HG03095 (cell line): ENCODE measurements around the gene RWDD2A.
A peak's percentile ranks its signal among the peaks of the same experiment; 100 is the strongest.
"Not testable (repeated sequence)": the region's sequence is repeated elsewhere in the genome, so short reads cannot be mapped to it uniquely, and the experiment has no call there.

ENCODE experiments used
- ATAC-seq: cut with Tn5 transposase; IDR thresholded peaks from one replicate; pipeline ENCODE4 v1.9.1; 2021; ENCODE audit warnings: moderate library complexity; ENCODE audit not compliant: unreplicated experiment

Gene RWDD2A

GRCh38 chr6:83192871-83193746 is at the start of gene RWDD2A, which contains the start of gene PGM3:
TSS of gene RWDD2A (plus strand) at chr6:83193357. CDS start at chr6:83194452, 1,095 bp downstream.
TSS of gene PGM3 (minus strand) at chr6:83193265. CDS start at chr6:83191012, 2,253 bp downstream.
- peak; percentile 97 for ATAC-seq

- ATAC-seq = no peak
Observed at GRCh38 chr6:83151114-83151513, 42.0 kb upstream of the RWDD2A start.

GRCh38 chr6:83152913-83153312 is 40.2 kb upstream of the RWDD2A start:
- ATAC-seq = no peak

GRCh38 chr6:83153883-83154521 is 39.2 kb upstream of the RWDD2A start:
- ATAC-seq = no peak

GRCh38 chr6:83155794-83156193 is 37.4 kb upstream of the RWDD2A start:
- no peak for ATAC-seq

GRCh38 chr6:83160167-83160566 is 33.0 kb upstream of the RWDD2A start:
- no peak for ATAC-seq

- ATAC-seq = no peak
Observed at GRCh38 chr6:83167726-83168278, 25.4 kb upstream of the RWDD2A start.

- ATAC-seq = no peak
Observed at GRCh38 chr6:83168556-83168955, 24.6 kb upstream of the RWDD2A start.

- ATAC-seq = no peak
Observed at GRCh38 chr6:83169106-83169505, 24.1 kb upstream of the RWDD2A start.

GRCh38 chr6:83169511-83169910 is 23.6 kb upstream of the RWDD2A start:
- ATAC-seq = no peak

- no peak for ATAC-seq
Observed at GRCh38 chr6:83176246-83176645, 16.9 kb upstream of the RWDD2A start.

GRCh38 chr6:83180426-83180950 is 12.7 kb upstream of the RWDD2A start:
- no peak for ATAC-seq

- ATAC-seq = no peak
Observed at GRCh38 chr6:83182114-83182513, 11.0 kb upstream of the RWDD2A start.

GRCh38 chr6:83183082-83183828 is 9.9 kb upstream of the RWDD2A start:
- no peak for ATAC-seq

- no peak for ATAC-seq
Observed at GRCh38 chr6:83185096-83185495, 8.1 kb upstream of the RWDD2A start.

- ATAC-seq = no peak
Observed at GRCh38 chr6:83188501-83188900, 4.7 kb upstream of the RWDD2A start.

GRCh38 chr6:83190626-83191025 is 2.5 kb upstream of the RWDD2A start:
- no peak for ATAC-seq

GRCh38 chr6:83191974-83192373 is 1.2 kb upstream of the RWDD2A start:
- ATAC-seq = not testable (repeated sequence)

- ATAC-seq = no peak
Observed at GRCh38 chr6:83192456-83192855, 701 bp upstream of the RWDD2A start.

- ATAC-seq = peak; percentile 9
Observed at GRCh38 chr6:83193747-83194566, 800 bp downstream of the RWDD2A start.
